ENCODE measurements around the gene ZIC2.

GRCh38 chr13:99991828-99992775, 10.5 kb downstream of the ZIC2 start:
- no peak for TF ChIP-seq CTCF (IDR thresholded peaks at IDR 0.05)
- TF ChIP-seq POLR2A (IDR thresholded peaks at IDR 0.05), result no peak

Data from lower leg skin (tissue), 3 donors.